Ovary (tissue), 9 donors: ENCODE results near the gene LYPLA2. TPM values are rescaled to one million over a fixed set of nuclear protein-coding genes. Genes with fewer than 3 reads are reported as not detected.

Source experiments
- DNase-seq, 5 donors: peaks; one replicate each; pipeline ENCODE4 v3.0.0-alpha.2; 2019 to 2020
- H3K27ac ChIP-seq, 2 donors: fragments of 200-600 bp; one replicate each; pipeline versions ENCODE4 v1.5.1 to v1.8.0; 2019 to 2022
- H3K27me3 ChIP-seq: fragments of 200-600 bp; one replicate; pipeline ENCODE4 v1.8.0; 2022
- H3K36me3 ChIP-seq: fragments of 200-600 bp; sonication (generic); one replicate; pipeline ENCODE4 v1.5.1; 2019
- H3K4me1 ChIP-seq: one replicate; pipeline ENCODE4 v1.8.1; 2013; ENCODE audit warnings: mild to moderate bottlenecking, moderate library complexity; ENCODE audit not compliant: insufficient read depth
- H3K4me3 ChIP-seq: fragments of 200-600 bp; sonication (generic); one replicate; pipeline ENCODE4 v1.5.1; 2017
- H3K9me3 ChIP-seq, 2 donors: fragments of 200-600 bp in 1 of 2; sonication (generic) in 1 of 2; one replicate each; pipeline versions ENCODE4 v1.5.1 to v1.8.1; 2013 to 2019; ENCODE audit warnings: mild to moderate bottlenecking in 1 of 2, moderate library complexity in 1 of 2
- EP300 ChIP-seq: sonication (generic); formaldehyde crosslinking; IDR thresholded peaks from one replicate; pipeline ENCODE4 v1.6.1; 2017; ENCODE audit warnings: antibody characterized with exemption
- POLR2A ChIP-seq: fragments of 450-650 bp; IDR thresholded peaks from one replicate; pipeline ENCODE4 v1.6.1; 2017; ENCODE audit warnings: antibody characterized with exemption, mild to moderate bottlenecking, moderate library complexity
- WGBS, 3 donors: extraction: QIAGEN DNeasy Blood & Tissue Kit in 1 of 3; methylation state at CpG; one replicate each; pipeline versions ENCODE4 v1.1.5 to v1.1.7; 2013 to 2017; 5-methylcytosine and 5-hydroxymethylcytosine counted together
- intact Hi-C, 4 donors: fragments of 100-400 bp; cut with DNase I; formaldehyde crosslinking; loops; one replicate each; pipeline versions ENCODE4 v1.11.0 to v1.15.1; 2022 to 2023
- polyA plus RNA-seq, 2 donors: library from polyadenylated mRNA; stranded (reverse); fragments of 200-250 nt in 1 of 2; fragments of 350-450 nt in 1 of 2; fragmentation: Illumina TruSeq in 1 of 2; extraction: RNeasy Lipid Tissue Mini Kit (QIAGEN cat#74804) in 1 of 2; gene quantifications; one replicate each; pipeline ENCODE4 v1.2.3, GENCODE V29; 2013 to 2014
- total RNA-seq, 7 donors: library from RNA; depleted of rRNA in 2 of 7; stranded (reverse); fragments of >200 nt in 2 of 7; fragmentation: NEBNext Ultra II Directional in 3 of 7; extraction: Animal tissue kit (Norgen Biotek cat#: 25700) in 3 of 7; gene quantifications; one replicate each; pipeline versions ENCODE4 v1.1.0 to v1.2.4, GENCODE V29; 2016 to 2023
- TF ChIP-seq, protein P1 (sequence below), 3 donors: fragments of 450-650 bp in 2 of 3; fragments of 200-600 bp in 1 of 3; IDR thresholded peaks; one replicate each; pipeline versions ENCODE4 v1.5.1 to v1.8.0; 2016 to 2022; ENCODE audit warnings: antibody characterized with exemption in 3 of 3, mild to moderate bottlenecking in 1 of 3
- donor health status: DM: no; HTN: no; CAD: no; lungs with moderate emphysema.
- donor health status: DM: no; HTN: no; CAD: no.
- donor health status: Bipolar disorder and iron deficiency.
- donor health status: DM: yes; HTN: yes; CAD: no.
- donor health status: DM: no; HTN: no; CAD: no.
- donor health status: DM: yes; HTN: yes; CAD: no.

The LYPLA2 gene
- total and polyA plus RNA-seq, 9 donors, result 8.5 to 33.2 (median 26.0) TPM

DNA sequence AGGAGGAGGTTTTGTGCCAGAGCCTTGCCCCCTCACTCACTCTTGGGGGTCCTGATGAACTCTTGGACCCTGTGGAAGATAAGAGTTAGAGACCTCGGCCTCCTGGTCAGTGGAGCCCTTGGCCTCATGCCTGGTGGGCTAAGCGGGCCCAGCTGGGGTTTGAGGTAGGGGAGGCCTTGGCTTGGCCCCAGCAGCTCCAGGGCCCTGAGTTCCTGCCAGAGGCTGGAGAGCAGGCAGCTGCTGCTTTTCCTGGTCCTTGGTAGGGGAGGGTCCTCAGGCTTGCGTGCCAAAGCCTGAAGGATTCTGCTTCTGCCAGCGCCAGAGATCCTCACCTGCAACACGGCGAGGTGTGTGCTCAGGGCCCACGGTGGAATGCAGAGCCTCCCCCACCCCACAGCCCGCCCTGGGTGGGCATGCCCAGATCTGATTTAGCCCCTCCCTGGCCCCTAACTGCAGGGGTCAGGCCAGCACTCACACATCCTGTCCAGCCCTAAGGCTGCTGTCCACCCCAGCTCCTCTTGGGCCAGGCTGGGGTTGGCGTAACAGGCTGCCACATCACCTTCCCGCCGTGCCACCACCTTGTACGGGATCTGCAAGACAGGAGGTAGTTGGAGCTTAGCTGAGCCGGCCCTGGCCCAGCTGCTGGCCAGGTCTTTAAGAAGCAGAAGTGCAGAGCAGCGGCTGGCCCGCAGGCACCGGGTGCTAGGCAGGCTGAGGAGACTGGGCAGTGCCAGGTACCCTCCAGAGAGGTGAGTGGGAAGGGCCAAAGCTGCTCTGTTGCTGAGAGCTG is 4.9 kb downstream of the LYPLA2 start:
- peaks cover 28% of the 10 kb centered on the region for H3K4me1 ChIP-seq
- peak in 3 of 5 donors; percentile 59 to 73 (median 70) for DNase-seq
- no peaks in the 10 kb centered on the region for H3K9me3 ChIP-seq
- no peak overlapping the region for H3K4me3 ChIP-seq
- TF ChIP-seq EP300 (no peak), POLR2A (no peak)
- TF ChIP-seq, protein P1, sequence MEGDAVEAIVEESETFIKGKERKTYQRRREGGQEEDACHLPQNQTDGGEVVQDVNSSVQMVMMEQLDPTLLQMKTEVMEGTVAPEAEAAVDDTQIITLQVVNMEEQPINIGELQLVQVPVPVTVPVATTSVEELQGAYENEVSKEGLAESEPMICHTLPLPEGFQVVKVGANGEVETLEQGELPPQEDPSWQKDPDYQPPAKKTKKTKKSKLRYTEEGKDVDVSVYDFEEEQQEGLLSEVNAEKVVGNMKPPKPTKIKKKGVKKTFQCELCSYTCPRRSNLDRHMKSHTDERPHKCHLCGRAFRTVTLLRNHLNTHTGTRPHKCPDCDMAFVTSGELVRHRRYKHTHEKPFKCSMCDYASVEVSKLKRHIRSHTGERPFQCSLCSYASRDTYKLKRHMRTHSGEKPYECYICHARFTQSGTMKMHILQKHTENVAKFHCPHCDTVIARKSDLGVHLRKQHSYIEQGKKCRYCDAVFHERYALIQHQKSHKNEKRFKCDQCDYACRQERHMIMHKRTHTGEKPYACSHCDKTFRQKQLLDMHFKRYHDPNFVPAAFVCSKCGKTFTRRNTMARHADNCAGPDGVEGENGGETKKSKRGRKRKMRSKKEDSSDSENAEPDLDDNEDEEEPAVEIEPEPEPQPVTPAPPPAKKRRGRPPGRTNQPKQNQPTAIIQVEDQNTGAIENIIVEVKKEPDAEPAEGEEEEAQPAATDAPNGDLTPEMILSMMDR (IDR thresholded peaks at IDR 0.05), result no peak
- intact Hi-C loops, result no loop called here
- peak overlapping the region in 1 of 2 donors; percentile 50 for H3K27ac ChIP-seq
- no peaks in the 10 kb centered on the region for H3K36me3 ChIP-seq
- WGBS, 3 donors, result 11 to 31% (median 28%) methylated on average over 15 to 16 of the region's 16 CpGs
- H3K27me3 ChIP-seq, result no peaks in the 10 kb centered on the region

GRCh38 chr1:23796466-23797271 is 5.7 kb downstream of the LYPLA2 start:
- DNase-seq, result peak in 2 of 5 donors; percentile 33 to 40
- intact Hi-C loops, result no loop called here
- H3K36me3 ChIP-seq, result no peaks in the 10 kb centered on the region
- H3K27me3 ChIP-seq, result no peaks in the 10 kb centered on the region
- no peaks in the 10 kb centered on the region for H3K9me3 ChIP-seq
- 35 to 52% (median 44%) methylated on average over 15 to 17 of the region's 17 CpGs for WGBS, 3 donors
- peaks cover 27% of the 10 kb centered on the region for H3K4me1 ChIP-seq
- H3K27ac ChIP-seq, result peak overlapping the region in 1 of 2 donors; percentile 50
- TF ChIP-seq, protein P1 (IDR thresholded peaks at IDR 0.05), result no peak
- TF ChIP-seq POLR2A (no peak), EP300 (no peak)
- no peak overlapping the region for H3K4me3 ChIP-seq

DNA sequence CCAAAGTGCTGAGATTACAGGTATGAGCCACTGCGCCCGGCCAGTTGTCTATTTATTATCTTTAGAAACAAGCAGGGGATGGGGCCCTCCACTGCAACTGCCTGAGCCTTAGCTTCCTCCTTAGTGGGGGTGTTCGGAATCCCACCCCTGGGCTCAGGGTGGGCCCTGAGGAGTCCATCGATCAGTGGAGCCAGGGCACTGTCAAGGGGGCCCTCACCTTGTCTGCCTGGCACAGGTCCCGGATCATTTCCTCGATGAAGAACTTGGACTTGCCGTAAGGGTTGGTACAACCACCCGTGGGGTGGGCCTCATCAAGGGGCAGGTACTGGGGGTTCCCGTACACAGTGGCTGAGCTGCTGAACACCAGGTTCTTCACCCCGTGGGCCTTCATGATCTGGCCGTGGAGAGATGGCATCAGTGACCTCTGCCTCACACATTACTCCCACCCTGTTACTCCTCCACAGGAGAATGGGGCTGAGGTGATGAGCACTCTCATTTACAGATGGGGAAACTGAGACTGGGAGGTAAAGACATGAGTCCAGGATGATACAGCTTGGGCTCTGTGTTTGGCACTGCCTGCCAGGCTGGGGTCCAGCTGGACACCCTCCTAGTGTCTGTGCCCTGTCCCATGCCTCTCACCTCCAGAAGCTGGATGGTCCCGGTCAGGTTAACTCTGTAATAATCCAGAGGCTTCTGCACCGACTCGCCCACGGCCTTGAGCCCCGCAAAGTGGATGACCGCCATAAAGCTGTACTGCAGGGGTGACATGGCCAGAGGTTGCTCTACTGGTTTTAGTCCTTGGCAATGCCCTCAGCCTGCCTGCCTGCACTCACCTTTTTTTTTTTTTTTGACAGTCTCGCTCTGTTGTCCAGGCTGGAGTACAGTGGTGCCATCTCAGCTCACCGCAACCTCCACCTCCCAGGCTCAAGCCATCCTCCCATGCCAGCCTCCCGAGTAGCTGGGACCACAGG is 6.8 kb downstream of the LYPLA2 start:
- H3K36me3 ChIP-seq, result no peaks in the 10 kb centered on the region
- 80 to 83% (median 81%) methylated on average over 20 of the region's 20 CpGs for WGBS, 3 donors
- TF ChIP-seq EP300, result no peak
- TF ChIP-seq POLR2A, result no peak
- TF ChIP-seq, protein P1 (IDR thresholded peaks at IDR 0.05), result no peak
- H3K27me3 ChIP-seq, result no peaks in the 10 kb centered on the region
- no peaks in the 10 kb centered on the region for H3K9me3 ChIP-seq
- H3K27ac ChIP-seq, result no peak overlapping the region
- peaks cover 19% of the 10 kb centered on the region for H3K4me1 ChIP-seq
- peak in 1 of 5 donors; percentile 37 for DNase-seq
- no peak overlapping the region for H3K4me3 ChIP-seq
- intact Hi-C loops, result no loop called here

GRCh38 chr1:23798662-23799142 is 7.8 kb downstream of the LYPLA2 start:
- Histone ChIP-seq H3K36me3 (no peaks in the 10 kb centered on the region), H3K27me3 (no peaks in the 10 kb centered on the region), H3K4me3 (no peak overlapping the region), H3K9me3 (no peaks in the 10 kb centered on the region), H3K27ac (no peak overlapping the region), H3K4me1 (peaks cover 19% of the 10 kb centered on the region)
- DNase-seq, result peak in 2 of 5 donors; percentile 42 to 45
- intact Hi-C loops, result no loop called here
- 83 to 94% (median 87%) methylated on average over 12 of the region's 12 CpGs for WGBS, 3 donors
- TF ChIP-seq POLR2A (no peak), EP300 (no peak)
- TF ChIP-seq, protein P1 (IDR thresholded peaks at IDR 0.05), result no peak
